ENCODE results near the gene CNTRL.
"Not testable (repeated sequence)": the region's sequence is repeated elsewhere in the genome, so short reads cannot be mapped to it uniquely, and the experiment has no call there.

The CNTRL gene

GRCh38 chr9:121123816-121124535, 49.2 kb downstream of the CNTRL start:
- TF ChIP-seq EZH2 (IDR thresholded peaks at IDR 0.05; ENCODE audit: borderline replicate concordance, low read length) (no peak), CTCF (IDR thresholded peaks at IDR 0.05; ENCODE audit: low read length) (no peak)
- no peaks in the 10 kb centered on the region for H3K9me3 ChIP-seq (ENCODE audit: low read length)
- H3K9me2 ChIP-seq (ENCODE audit: low read depth, low read length) = no peaks in the 10 kb centered on the region
- H3K27ac ChIP-seq (ENCODE audit: low read depth, low read length, poor library complexity, severe bottlenecking) = no peak overlapping the region
- 0 out of 2 replicates have a peak, but pooled peaks cover 4% of the 10 kb centered on the region for H3K79me2 ChIP-seq (ENCODE audit: insufficient read depth, low read length)
- H3K27me3 ChIP-seq (ENCODE audit: insufficient read depth, low read length) = no peaks in the 10 kb centered on the region
- no peak overlapping the region for H3K9ac ChIP-seq (ENCODE audit: low read length)
- H3F3A ChIP-seq (ENCODE audit: insufficient read depth, low read length) = no peaks in the 10 kb centered on the region
- peaks cover 61% of the 10 kb centered on the region for H3K36me3 ChIP-seq (ENCODE audit: insufficient read depth, low read length)
- no peak overlapping the region for H3K4me3 ChIP-seq (ENCODE audit: low read depth, low read length, poor library complexity, severe bottlenecking)
- no peak overlapping the region for H3K4me2 ChIP-seq (ENCODE audit: low read length)
- no peaks in the 10 kb centered on the region for H4K20me1 ChIP-seq (ENCODE audit: insufficient read depth, low read length)
- peaks cover 20% of the 10 kb centered on the region for H3K4me1 ChIP-seq (ENCODE audit: insufficient read depth, low read length, severe bottlenecking)
- H2AFZ ChIP-seq (ENCODE audit: low read length) = no peak overlapping the region

GRCh38 chr9:121125590-121125989, 50.8 kb downstream of the CNTRL start:
- H2AFZ ChIP-seq (ENCODE audit: low read length) = no peak overlapping the region
- no peaks in the 10 kb centered on the region for H3K9me2 ChIP-seq (ENCODE audit: low read depth, low read length)
- no peak overlapping the region for H3K27ac ChIP-seq (ENCODE audit: low read depth, low read length, poor library complexity, severe bottlenecking)
- no peaks in the 10 kb centered on the region for H3K9me3 ChIP-seq (ENCODE audit: low read length)
- H3K4me3 ChIP-seq (ENCODE audit: low read depth, low read length, poor library complexity, severe bottlenecking) = no peak overlapping the region
- no peaks in the 10 kb centered on the region for H3K27me3 ChIP-seq (ENCODE audit: insufficient read depth, low read length)
- H3K36me3 ChIP-seq (ENCODE audit: insufficient read depth, low read length) = peaks cover 55% of the 10 kb centered on the region
- no peaks in the 10 kb centered on the region for H3F3A ChIP-seq (ENCODE audit: insufficient read depth, low read length)
- H3K9ac ChIP-seq (ENCODE audit: low read length) = no peak overlapping the region
- peaks cover 20% of the 10 kb centered on the region for H3K4me1 ChIP-seq (ENCODE audit: insufficient read depth, low read length, severe bottlenecking)
- no peak overlapping the region for H3K4me2 ChIP-seq (ENCODE audit: low read length)
- TF ChIP-seq CTCF (IDR thresholded peaks at IDR 0.05; ENCODE audit: low read length) (no peak), EZH2 (IDR thresholded peaks at IDR 0.05; ENCODE audit: borderline replicate concordance, low read length) (no peak)
- H4K20me1 ChIP-seq (ENCODE audit: insufficient read depth, low read length) = no peaks in the 10 kb centered on the region
- 0 out of 2 replicates have a peak, but pooled peaks cover 4% of the 10 kb centered on the region for H3K79me2 ChIP-seq (ENCODE audit: insufficient read depth, low read length)

- H3K4me1 ChIP-seq (ENCODE audit: insufficient read depth, low read length, severe bottlenecking); H4K20me1 ChIP-seq (ENCODE audit: insufficient read depth, low read length); H3F3A ChIP-seq (ENCODE audit: insufficient read depth, low read length); H3K27me3 ChIP-seq (ENCODE audit: insufficient read depth, low read length); H3K4me3 ChIP-seq (ENCODE audit: low read depth, low read length, poor library complexity, severe bottlenecking); H3K9me2 ChIP-seq (ENCODE audit: low read depth, low read length); H3K27ac ChIP-seq (ENCODE audit: low read depth, low read length, poor library complexity, severe bottlenecking); H3K4me2 ChIP-seq (ENCODE audit: low read length); H3K79me2 ChIP-seq (ENCODE audit: insufficient read depth, low read length); H3K9ac ChIP-seq (ENCODE audit: low read length); H2AFZ ChIP-seq (ENCODE audit: low read length); H3K9me3 ChIP-seq (ENCODE audit: low read length): not testable (repeated sequence)
- H3K36me3 ChIP-seq (ENCODE audit: insufficient read depth, low read length) = peaks cover 57% of the 10 kb centered on the region
Measured at GRCh38 chr9:121129384-121129783, 54.6 kb downstream of the CNTRL start.

Data from OCI-LY1 (cell line).